Measurements from ENCODE around the gene ESR2. TPM values are rescaled to one million over a fixed set of nuclear protein-coding genes. Genes with fewer than 3 reads are reported as not detected.
"Not testable (repeated sequence)": the region's sequence is repeated elsewhere in the genome, so short reads cannot be mapped to it uniquely, and the experiment has no call there.

The ESR2 gene
- total RNA-seq, 2 donors from 2014 or later, result 0.31 to 1.3 TPM

DNA sequence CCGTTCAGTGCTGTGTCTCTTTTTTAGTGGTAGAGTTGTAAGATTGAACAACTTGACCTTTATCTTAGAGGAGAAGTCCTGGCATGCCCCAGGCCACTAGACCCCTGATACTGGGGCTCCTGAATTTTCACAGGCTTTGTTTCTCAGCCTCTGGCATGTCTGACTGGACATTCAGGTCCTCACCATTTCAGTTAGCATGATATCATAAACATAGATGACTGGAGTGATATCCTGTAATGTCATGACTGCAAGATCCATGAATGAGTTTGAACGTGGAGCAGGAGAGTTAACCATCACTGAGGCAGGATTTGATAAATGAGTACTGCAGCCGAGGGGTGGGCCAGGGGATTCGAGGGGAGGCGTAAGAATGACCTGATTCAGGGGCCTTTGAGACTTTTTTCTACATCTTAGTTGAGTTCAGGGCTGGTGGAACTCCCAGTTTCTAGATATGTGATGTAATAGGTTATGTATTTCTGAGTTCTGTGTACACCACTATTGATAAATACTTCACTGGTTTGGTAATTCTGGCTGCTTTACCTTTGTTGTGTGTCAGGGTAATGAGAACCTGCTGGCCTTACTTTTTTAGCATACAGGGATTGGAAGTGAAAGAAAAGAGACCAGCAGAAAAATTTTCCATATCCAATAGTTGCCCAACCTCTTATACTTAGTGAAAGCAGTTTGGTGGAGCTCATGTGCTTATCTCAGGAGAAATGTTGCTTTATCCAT is 224.4 kb downstream of the ESR2 start:
- intact Hi-C loops (cut with DNase I), result no loop called here
- no peak for DNase-seq
- no peak for ATAC-seq

DNA sequence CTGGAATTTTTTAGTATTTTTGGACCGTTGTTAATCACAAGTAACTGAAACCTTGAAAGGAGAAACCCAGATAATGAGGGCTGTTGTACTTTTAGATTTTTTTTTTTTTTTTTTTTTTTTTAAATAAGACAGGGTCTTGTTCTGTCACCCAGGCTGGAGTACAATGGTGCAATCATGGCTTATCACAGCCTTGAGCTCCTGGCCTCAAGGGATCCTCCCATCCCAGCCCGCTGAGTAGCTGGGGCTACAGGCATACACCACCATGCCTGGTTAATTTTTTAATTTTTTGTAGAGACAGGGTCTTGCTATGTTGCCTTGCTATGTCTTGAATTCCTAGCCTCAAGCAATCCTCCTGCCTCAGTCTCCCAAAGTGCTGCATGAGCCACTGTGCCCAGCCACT is 229.7 kb downstream of the ESR2 start:
- no peak for ATAC-seq
- no peak for DNase-seq
- intact Hi-C loops (cut with DNase I), result no loop called here

DNA sequence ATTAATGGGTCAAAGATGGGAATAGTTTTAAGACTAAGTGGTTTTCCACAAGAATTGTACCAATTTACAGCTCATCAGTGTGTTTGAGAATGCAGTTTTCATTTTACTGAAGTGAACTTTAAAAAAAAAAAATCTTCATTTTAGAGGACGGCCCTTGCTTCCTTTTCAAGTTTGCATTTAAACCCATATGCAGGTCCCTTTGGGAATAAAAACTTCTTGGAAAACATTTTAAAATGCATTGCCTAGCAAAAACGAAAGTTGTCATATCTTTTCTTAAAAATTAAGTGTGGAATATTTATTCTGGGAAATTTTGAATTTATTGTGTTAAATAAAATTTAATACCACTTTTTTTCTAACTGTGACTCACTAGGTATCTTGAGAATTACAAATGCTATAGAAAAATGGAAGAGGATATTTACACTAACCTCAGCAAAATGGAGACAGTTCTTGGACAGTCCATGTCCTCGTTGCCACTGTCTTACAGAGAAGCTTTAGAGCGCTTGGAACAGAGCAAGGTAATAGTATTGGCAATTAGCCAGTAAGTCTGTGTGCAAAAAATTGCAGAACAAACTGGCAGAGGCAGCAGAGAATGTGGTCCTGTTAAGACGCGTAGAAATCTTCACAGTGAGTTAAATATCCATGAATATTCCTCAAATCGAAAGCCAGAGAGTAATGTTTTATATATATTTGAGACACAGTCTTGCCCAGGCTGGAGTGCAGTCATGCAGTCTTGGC is 231.6 kb downstream of the ESR2 start:
- ATAC-seq (no peak), DNase-seq (no peak)
- intact Hi-C loops (cut with DNase I), result no loop called here

DNA sequence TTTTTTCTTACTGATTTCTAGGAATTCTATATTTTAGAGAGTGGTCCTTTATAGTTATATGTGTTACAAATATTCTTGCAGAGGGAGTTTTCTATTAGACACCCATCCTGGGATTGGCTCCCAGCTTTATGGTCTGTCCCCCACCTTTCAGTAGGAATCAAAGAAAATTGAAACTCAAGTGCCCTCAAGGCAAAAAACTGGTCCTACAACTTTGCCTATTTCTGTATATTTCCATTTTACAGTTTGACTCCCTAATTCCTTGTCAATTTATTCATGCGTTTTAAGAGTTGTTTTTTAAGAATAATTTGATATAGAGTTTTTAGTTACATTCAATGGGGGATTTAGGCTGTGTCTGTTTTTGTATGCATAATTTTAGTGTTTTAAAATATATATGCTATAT is 232.5 kb downstream of the ESR2 start:
- no peak for DNase-seq
- intact Hi-C loops (cut with DNase I), result no loop called here
- no peak for ATAC-seq

DNA sequence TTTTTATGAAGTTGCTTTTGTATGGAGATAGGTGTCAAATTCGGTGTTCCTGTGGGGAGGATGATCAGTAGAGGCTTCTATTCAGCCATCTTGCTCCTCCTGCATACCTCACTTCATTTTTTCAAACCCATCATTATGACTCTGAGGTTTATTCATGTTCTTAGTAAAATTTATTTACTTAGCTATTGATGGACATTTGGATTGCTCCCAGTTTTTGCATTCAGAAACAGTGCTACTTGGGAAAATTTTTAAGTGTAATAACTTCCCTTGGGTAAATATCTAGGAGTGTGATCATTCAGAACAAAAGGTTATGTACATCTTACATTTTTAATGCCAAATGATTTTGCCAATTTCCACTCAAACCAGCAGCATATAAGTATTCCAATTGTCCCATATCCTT is 233.1 kb downstream of the ESR2 start:
- ATAC-seq, result no peak
- intact Hi-C loops (cut with DNase I), result no loop called here
- DNase-seq, result no peak

DNA sequence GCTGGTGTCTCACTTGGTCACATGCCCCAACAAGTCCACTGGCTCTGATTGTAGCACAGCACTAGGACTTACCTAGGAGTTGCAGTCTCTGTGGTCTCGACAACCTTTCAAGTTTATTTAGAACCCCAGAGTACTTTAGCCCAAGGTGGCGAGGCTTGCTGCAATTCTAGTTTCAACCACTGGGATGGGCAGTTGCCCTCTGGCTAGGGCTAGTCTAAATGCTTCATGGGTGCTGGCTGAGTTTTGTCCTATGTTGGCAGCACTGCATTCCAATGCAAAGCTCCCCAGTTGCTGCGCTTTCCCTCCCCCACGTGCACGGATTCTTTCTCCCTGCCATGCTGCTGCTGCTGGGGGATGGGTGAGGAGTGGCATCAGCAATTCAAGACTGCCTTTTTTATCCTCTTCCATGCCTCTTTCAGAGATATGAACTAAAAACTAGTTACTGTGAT is 233.5 kb downstream of the ESR2 start:
- no peak for DNase-seq
- intact Hi-C loops (cut with DNase I), result no loop called here
- ATAC-seq, result peak in 1 of 2 donors; percentile 41

DNA sequence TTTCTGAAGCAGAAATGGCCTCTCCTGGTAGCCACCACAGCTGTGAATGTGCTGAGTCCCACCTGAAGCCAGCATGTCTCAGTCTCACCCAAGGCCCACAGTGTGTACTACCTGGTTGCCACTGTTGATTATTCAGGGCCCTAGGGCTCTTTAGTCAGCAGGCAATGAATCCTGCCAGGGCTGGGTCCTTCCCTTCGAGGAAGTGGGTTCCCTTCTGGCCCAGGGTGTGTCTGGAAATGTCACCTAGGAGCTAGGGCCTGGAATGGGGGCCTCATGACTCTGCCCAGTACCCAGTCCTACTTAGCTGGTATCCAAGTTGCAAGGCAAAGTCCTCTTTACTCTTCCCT is 234.0 kb downstream of the ESR2 start:
- ATAC-seq (no peak), DNase-seq (no peak)
- intact Hi-C loops (cut with DNase I), result no loop called here

DNA sequence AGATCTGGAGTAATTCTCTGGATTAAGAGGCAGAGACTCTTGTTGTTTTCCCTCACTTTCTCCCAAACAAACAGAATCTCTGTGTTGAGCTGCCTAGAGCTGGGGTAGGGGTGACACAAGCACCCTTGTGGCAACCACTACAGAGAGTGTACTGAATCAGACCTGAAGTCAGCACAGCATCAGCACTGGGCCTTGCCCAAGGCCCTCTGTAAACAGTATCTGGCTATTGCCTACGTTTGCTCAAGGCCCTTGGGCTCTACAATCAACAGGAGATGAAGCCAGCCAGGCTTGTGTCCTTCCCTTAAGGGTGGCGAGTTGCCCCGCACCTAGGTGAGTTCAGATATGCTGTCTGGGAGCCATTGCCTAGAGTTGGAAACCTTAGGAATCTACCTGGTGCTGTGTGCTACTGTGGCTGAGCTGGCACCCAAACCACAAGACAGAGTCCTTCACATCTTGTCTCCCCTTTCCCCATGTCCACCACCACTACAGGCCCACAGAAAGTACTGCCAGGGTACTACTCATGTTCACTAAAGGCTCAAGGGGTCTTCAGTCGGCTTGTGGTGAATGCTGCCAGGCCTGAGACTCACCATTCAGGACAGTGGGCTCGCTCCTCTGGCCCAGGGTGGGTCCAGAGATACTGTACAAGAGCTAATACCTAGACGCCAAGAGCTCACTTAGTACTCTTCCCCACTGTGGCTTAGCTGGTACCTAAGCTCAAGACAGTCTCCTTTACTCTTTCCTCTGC is 234.5 kb downstream of the ESR2 start:
- DNase-seq (no peak), ATAC-seq (no peak)
- intact Hi-C loops (cut with DNase I), result no loop called here

DNA sequence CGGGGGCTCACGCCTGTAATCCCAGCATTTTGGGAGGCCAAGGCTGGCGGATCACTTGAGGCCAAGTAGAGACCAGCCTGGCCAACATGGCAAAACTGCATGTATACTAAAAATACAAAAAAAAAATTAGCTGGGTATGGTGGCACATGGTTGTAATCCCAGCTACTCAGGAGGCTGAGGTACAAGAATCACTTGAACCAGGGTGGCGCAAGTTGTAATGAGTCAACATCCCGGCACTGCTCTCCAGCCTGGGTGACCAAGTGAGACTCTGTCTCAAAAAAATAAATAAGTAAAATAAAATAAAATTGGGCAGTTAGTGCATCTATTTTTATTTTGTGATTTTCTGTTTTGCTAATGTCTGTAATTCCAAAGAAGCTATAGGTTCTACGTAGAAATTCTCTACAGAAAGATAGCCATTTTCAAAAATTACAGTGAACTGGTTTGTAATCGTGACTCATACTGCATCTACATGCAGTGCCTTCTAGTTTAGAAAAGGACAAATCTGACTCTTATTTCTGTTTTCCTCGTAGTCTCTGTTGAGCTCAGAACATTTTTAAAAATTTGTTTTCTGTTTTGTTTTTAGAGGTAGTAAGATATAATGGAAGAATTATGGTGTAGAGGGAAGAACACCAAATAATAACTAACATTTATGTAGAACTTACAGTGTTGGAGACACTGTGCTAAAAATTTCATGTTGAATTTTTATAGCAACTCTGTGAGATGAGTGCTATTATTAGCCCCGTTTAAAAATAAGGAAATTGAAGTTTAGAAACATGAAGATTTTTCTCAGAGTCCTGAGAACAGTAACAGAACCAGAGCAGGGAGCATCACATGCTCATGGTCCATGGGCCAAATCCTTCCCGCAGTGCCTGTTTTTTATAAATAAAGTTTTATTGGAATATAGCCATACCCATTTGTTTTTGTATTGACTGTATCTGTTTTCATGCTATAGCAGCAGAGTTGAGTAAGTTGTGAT is 240.2 kb downstream of the ESR2 start:
- DNase-seq (no peak), ATAC-seq (no peak)
- intact Hi-C loops (cut with DNase I), result no loop called here

DNA sequence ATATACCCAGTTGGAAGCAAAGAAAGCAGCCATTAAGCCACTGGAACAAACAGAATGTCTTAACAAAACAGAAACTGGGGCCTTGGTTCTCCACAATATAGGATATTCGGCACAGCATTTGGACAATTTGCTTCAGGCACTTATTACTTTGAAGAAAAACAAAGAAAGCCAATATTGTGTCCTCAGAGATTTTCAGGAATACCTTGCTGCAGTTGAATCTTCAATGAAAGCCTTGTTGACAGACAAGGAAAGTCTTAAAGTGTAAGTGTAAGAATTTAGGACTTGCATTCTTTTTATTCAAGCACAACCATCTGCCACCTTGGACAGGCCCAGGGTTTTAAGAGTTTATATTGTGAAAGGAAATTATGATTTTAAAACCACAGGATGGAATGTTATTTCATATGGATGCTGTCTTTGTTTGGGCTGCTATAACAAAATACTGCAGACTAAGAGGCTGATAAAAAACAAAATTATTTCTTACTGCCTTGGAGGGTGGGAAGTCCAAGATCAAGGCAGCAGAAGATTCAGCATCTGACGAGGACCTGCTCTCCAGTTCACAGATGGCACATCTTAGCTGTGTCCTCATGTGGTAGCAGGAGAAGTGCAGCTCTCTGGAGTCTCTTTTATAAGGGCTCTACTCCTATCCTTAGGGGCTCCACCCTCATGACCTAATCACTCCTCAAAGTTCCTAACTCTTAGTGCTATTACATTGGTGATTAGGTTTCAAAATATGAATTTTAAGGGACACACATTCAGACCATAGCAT is 244.4 kb downstream of the ESR2 start:
- ATAC-seq (no peak), DNase-seq (no peak)
- intact Hi-C loops (cut with DNase I), result no loop called here

DNA sequence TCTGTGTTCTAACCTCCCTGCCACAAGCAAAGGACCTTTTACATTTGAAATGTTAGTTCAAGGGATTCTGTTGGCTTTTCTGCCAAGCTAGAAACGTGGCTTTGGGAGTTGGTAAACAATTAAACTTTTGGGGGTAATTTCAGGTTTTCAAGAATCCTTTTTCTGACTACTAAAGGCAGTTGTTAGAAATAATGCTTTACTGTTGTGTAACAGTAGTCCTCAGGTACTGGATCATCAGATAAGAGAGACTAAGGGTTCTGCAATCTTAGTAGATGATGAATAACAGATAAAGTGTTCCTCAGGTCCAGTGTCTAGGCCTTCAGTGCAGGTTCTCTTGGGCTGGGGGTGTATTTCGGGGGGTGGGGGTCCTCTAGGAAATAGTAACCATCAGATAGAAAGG is 249.1 kb downstream of the ESR2 start:
- intact Hi-C loops (cut with DNase I), result no loop called here
- DNase-seq, result no peak

DNA sequence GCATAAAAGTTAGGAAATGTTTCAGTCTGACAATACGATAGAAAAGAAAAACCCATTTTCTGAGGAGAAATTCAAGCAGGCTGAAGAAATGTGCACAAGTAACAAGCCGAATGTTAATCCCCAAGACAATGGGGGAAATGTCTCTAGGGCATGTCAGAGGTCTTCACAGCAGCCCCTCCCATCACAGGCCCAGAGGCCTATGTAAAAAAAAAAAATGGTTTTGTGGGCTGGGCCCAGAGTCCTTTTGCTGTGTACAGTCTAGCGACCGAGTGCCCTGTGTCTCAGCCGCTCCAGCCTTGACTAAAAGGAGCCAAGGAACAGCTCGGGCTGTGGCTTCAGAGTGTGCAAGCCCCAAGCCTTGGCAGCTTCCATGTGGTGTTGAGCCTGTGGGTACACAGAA is 250.9 kb downstream of the ESR2 start:
- intact Hi-C loops (cut with DNase I); ATAC-seq: not testable (repeated sequence)

More for the DNA sequence above, 249.1 kb downstream of the ESR2 start:
- no peak for ATAC-seq

DNA sequence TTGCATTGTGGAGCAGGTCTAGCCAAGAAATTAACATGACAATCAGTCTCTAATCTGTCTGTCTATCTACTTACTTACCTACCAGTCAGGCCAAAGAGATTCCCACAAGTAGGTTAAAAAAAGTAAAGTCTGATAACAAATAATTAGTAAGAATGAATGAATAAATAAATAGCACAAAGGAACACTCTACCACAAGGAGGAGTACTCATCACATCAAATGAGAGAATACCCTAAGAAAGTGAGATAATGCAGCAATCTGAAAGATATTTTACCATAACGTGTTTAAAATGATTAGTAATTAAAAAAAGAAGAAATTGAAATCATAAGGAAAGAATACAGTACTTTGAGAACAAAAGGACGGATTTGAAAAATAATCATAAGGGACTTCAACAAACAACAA is 254.1 kb downstream of the ESR2 start:
- intact Hi-C loops (cut with DNase I), result no loop called here
- DNase-seq, result no peak

More for the DNA sequence above, 250.9 kb downstream of the ESR2 start:
- not testable (repeated sequence) for DNase-seq

DNA sequence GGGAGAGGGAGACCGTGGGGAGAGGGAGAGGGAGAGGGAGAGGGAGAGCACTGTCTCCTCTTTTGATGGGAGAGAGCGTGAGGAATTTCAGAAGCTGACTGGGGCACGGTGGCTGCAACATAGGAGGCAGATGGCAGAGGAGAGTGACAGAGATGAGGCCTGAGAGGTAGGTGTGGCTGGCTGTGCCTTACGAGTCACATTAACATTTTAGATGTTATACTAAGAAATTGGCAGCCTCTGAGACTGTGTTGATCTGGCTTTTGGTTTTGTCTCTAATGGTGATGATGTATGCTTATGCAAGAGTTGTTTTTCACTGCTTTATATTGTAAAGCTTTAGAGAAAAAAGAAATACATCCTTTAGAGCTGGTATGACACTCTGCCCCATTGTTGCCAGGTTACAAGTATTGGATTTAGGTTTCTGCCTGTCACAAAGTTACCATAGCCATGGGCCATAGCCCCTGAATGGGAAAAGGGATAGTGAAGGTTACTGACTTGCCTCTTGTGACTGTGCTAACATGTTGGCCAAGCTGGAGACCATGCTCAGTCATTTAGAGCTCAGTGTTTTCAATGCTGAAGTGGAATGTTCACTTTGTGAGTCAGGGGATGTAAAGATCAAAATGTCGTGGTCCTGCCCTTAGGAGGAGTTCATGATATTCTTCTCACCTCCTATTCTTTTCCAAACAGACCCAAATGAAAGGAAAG is 255.2 kb downstream of the ESR2 start:
- no peak for DNase-seq
- no peak for ATAC-seq
- intact Hi-C loops (cut with DNase I), result no loop called here

More for the DNA sequence above, 254.1 kb downstream of the ESR2 start:
- no peak for ATAC-seq

DNA sequence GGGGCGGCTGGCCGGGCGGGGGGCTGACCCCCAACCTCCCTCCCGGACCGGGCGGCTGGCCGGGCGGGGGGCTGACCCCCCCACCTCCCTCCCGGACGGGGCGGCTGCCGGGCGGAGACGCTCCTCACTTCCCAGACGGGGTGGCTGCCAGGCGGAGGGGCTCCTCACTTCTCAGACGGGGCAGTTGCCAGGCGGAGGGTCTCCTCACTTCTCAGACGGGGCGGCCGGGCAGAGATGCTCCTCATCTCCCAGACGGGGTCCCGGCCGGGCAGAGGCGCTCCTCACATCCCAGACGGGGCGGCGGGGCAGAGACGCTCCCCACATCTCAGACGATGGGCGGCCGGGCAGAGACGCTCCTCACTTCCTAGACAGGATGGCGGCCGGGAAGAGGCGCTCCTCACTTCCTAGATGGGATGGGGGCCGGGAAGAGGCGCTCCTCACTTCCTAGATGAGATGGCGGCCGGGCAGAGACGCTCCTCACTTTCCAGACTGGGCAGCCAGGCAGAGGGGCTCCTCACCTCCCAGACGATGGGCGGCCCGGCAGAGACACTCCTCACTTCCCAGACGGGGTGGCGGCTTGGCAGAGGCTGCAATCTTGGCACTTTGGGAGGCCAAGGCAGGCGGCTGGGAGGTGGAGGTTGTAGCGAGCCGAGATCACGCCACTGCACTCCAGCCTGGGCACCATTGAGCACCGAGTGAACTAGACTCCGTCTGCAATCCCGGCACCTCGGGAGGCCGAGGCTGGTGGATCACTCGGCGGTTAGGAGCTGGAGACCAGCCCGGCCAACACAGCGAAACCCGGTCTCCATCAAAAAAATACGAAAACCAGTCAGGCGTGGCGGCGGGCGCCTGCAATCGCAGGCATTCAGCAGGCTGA is 256.1 kb downstream of the ESR2 start:
- DNase-seq; intact Hi-C loops (cut with DNase I); ATAC-seq: not testable (repeated sequence)

DNA sequence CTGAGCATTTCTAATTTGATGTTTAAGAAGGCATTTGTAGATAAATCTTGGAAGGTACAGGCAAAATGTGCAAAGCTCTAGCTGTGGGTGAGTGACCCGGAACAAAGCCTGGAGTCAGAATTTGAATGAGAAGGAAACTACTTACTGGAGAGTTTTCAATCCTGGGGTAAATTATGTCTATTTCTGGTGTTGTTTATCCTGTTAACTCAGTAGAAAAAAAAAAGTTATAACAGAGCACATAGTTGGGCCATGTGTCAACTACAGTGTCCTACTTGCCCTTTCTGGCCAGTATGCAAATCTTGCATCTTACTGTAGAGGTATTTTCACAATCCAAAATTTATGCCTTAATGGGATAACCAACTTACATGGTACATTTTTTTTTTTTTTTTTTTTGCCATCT is 259.0 kb downstream of the ESR2 start:
- no peak for ATAC-seq
- no peak for DNase-seq
- intact Hi-C loops (cut with DNase I), result no loop called here

Measured in left cardiac atrium (tissue), 4 donors.